Stimulated activated naive CD8-positive, alpha-beta T cell treated with anti-CD3 and anti-CD28 coated beads, Interleukin-15, Interleukin-2, amounts not matched to agents 100 U/mL and 50 U/mL, for 24 hours (primary cell): ENCODE measurements around the gene BABAM2.
A peak's percentile ranks its signal among the peaks of the same experiment; 100 is the strongest.
"Not testable (repeated sequence)": the region's sequence is repeated elsewhere in the genome, so short reads cannot be mapped to it uniquely, and the experiment has no call there.

Source experiments
- ATAC-seq: fragments of 150-1000 bp; cut with Tn5 transposase; one replicate; pipeline ENCODE4 v1.10.0; 2021
- DNase-seq: peaks from one replicate; pipeline ENCODE4 v3.0.0; 2021

Gene BABAM2

DNA sequence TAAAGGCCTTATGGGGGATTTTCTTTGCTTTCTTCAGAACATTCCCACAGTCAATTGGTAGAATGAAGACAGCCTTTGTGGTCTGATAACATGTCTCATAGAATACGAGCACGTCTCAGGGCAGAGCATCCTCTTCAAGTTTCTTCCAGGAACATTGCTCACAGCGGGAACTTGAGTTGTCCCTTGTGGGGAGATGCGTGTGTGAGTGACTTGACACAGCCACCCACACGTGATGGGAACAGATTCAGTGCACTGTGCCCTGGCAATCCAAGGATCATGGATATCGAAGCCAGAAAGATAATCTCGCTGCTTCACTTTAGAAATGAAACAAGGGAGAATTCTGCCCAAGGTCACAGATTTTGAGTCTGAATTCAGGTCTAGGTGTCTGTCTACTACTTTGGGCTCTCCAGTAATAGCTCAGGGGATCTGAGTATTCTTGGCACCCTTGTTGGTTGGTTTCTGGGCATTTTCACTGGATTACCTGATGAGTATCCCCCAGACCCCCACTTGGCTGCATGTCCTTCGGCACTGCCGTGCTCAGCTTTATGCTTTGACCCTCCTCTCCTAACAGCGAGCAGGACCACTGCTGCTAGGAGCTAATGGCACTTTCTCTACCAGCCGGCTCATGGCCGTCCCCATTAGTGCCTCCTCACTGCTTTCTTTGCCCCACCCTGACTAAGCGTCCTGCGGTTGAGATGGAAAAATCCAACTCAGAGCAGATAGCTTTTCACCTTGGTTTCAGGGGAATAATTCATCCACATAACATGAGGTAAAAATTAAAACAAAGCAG lies 426.2 kb downstream of the BABAM2 start:
- DNase-seq = no peak
- ATAC-seq = no peak

DNA sequence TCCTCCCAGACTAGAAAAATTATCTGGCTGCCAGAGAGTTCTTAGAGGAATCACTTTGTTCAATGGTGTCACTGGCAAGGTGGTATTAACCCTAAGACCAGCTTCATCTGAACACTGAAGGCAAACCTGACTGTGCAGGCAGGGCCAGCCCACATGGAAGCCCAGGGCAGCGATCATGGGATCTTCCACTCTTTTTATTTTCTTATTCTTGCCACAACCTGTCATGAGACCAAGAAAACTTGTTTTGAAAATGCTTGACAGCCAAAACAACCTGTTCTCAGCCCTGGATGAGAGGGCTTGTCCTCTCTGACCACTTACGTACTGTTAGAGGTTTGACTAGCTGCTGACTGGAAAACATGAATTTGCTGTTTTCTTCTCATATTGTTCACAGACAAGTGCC lies 426.9 kb downstream of the BABAM2 start:
- no peak for ATAC-seq

DNA sequence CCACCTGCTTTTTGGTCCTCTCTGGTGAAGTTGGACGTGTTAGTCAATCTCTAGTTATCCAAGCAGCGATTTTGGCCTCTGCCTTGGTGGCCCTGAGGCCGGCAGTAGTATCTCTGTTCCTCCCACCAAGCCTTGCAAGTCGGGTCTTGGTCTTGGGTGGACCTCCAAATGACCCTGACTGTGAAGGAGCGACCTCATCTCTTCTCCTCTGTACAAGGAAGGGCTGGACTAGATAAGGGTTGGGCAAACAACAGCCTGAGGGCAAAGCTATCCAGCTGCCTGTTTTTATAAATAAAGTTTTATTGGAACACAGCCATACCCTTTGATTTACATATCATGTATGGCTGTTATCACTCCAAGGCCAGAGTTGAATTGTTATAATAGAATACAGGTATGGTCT lies 427.5 kb downstream of the BABAM2 start:
- ATAC-seq (no peak), DNase-seq (no peak)

More for the DNA sequence above, 426.9 kb downstream of the BABAM2 start:
- DNase-seq = no peak

DNA sequence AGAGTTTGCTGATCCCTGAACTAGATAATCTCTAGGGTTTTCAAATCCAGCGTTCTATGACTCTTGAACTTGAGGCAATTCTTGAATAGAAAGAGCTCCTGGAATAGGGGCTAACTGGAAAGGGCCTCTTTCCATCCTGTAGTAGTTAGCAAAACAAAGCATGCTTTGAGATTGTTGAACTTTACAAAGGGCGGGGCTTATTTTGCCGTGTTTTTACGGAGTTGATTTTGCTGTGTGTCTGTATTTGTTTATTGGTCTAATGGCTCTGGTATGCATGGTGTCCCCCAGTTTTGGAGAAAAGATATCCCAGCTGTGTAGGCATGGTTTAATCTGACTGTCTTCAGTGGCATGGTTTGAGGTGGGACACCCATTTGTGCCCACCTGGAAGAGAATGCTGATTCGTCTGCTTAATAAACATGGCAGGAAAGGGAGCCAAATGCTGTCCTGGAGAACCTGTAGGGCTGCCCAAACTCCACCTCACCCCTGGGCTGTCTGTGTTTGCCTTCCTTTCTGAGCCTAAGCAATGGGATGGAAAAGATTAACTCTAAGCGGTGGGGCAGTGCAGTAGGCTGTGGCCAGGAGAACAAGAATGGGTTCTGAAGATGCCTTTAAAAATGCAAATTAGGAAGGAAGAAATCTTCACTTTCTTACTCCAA lies 428.1 kb downstream of the BABAM2 start:
- no peak for ATAC-seq
- DNase-seq = no peak

DNA sequence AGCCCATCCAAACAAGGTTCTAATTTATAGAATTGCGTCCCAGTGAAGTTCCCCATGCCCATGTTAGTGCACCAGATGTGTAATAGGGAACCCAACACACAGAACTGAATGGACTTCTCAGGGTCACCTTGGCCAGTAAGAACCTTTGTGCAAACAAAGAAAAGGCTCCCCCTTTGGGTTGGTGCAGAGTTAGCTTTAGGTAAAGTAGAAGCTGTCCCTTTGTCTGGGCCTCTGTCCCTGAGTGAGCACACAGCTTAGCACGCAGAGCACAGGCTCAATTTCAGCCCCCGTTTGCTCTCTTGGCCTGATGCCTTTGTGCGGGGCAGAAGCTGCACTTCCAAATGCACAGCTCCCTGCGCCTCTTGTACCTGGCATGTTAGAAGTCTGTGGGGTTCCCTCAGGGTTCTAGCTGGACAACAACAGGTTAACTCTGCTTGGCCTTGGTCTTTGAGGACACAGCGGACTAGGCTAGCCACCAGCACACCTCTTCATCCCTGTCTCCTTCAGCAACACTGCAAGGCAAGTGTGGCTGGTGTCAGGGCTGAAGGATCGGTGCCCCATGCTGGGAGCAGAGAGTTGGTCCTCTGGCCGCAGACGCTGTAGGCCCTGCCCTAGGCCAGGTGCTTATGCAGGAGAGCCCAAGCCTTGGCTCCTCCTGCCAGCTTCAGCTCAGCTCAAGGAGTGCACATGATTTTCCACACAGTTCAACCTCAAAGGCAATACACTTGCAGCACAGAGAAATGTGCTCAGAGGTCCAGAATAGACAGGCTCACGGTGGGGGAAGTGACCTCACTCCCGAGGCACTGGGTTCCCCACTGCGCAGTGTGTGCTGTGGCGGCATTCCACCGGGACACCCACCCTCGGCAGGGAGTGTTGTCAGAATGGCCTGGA lies 428.8 kb downstream of the BABAM2 start:
- ATAC-seq (no peak), DNase-seq (no peak)

DNA sequence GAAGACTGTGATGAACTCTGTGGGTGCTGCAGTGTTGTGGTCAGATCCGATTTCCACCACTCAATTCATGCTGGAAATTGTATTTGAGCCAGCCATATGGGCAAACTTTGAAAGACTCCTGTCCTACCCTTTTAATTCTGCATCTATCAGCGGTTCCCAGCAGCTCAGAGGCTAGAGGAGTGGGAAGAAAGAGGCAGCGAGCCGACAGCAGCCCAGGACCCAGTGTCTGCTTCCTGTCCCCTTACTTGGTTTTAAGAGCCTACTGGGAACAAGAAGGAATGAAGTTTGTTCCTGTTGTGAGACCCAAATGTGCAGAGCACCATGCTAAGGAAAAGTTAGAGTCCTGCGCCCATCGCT lies 429.5 kb downstream of the BABAM2 start:
- no peak for ATAC-seq
- no peak for DNase-seq

DNA sequence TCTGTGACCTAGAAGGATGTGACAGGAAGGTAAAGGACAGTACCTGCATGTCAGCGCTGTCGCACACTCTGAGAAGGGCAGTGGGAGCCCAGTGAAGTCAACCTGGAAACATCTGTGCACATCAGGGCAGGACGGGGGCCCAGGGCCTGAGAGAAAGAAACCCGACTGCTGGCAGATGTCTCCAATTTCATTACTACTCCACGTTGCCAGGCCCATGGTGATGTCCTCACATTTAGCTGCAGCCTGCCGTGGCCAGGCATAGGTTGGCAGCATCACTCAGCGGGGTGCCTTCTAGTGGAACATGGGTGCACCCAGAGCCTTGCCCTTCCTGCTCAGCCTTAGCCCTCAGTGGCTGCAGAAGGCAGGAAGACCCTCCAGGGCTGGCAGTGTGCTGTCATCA lies 429.8 kb downstream of the BABAM2 start:
- DNase-seq (no peak), ATAC-seq (no peak)

DNA sequence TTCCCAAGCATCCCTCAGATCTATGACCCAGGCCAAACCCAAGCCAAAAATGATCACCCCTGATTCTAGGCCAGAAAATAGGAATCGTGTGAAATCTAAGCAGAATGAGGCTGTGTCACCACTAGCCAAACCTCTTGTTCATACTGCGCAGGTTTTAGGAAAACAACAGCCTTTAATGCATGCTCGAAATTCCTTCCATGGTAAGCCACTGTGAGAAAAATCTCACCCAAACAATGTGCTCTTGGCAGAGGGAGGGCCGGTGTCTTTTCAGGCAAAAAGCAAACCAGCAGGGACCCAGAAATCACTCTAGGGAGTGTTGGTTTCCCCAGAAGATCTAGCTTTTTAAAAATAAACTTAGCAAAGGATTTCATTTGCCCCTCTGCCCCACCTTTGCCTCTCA lies 430.9 kb downstream of the BABAM2 start:
- DNase-seq = no peak
- ATAC-seq = no peak

DNA sequence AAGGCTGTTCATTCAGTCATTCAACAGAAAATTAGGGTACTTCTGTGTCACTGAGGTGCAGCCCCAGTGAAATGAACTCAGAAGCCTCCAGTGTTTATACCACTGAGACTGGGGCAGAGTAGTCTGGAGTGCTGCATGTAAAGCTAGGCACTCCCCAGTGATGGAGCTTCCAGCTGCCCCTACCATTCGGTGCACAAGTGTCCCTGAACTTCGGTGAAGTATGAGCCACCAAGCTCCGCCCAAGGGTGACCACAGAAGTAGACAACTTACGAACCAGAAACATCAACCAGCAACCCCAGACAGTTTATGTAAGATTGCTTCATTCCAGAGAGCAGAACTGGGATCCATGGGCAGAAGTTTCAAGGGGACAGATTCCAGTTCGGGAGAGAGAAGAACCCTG lies 431.5 kb downstream of the BABAM2 start:
- ATAC-seq = no peak
- DNase-seq = no peak

DNA sequence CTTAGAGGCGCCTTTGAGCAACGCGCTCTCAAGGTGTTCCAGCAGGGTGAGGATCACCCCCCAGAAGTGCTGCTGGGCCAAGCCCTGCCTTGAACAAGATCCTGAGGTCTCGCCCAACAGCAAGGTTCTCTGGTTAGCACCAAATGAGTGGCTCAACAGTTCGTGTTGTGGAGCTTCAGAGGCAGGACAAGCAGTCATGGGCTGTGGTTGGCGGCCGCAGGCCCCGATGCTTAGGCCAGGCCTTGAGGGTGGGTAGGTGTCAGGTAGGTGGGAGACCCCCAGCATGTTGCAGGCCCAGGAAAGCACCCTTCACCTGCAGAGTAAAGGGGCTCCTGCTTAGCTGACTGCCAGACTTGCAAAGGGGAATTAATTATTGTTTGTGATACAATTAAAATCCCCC lies 431.9 kb downstream of the BABAM2 start:
- no peak for ATAC-seq
- DNase-seq = no peak

DNA sequence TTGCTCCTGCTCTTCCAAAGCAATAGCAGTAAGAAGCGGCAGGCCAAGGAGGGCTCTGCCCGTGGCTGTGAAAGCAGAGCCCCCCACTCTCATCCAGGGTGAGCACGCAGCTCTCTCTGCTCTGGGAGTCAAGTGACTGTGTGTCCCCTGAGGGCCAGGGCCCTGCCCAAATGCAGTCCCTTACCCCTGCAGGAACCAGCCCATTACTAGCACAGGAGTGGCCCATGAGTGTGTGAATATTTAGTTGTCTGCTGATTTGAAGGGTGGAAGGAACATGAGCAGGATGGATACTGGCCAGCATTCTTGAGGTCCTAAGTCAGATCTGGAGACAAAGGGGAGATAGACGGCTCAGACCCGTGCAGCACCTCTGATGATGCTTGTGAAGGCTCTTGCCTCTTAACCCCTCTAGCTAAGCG lies 432.5 kb downstream of the BABAM2 start:
- ATAC-seq = no peak
- no peak for DNase-seq

DNA sequence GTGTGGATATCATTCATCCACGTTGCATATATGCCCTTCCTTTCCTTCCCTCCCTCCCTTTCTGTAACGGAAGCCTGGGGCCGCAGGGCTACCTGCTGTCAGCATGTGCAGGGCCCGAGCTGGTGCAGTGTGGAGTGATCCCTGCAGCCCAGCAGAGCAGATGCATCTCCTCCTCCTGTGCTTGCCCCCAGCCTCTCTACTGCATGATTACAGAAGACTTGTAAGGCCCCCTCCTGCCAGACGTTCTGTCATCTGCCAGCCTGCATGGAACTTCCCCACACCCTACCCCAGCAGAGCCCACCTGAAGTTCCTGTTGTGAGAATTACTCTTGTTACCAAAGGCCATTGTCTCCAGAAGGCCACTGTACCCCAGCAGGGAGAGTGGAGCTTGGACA lies 434.6 kb downstream of the BABAM2 start:
- DNase-seq (no peak), ATAC-seq (no peak)

DNA sequence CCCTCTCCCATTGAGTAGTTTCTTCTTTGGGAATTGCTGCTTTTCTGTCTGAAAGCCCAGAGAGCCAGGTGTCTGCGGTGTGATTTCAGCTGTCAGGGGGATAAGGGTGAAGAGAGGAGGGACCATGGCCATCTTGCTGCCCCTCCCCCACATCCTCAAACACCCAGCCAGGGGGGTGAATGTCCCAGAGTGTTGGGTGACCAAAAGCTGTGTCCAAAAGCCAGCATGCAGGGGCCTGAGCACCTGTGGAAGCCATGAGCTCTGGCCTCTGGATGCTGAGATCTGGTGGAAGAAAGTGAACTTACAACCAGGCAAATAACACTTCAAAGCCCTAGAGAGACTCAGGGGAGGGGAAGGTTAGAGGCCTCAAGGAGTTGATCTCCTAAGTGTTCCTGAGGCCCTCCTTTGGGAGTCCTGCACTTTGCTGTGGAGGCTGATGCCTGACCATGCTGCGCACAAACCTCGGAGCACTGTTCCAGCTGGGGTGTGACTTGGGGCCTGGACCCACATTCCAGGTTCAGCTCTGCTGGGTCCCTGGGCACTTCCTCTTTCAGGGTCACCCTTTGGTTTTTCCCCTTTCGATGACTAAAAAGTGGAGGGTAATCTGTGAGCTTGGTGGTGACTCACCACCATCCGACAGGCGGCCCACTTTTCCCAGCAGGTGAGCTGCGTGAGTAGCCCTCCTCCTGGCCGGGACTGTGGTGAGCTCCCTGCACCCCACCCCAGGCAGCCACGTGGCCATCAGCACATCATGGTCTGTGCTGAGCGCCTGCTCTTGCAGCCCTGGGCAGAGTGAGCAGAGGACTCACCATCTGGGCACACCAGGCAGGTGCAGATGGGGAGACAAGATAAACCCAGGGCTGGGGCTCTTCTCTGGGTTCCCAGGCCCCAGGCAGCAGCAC lies 435.3 kb downstream of the BABAM2 start:
- ATAC-seq (peak; percentile 81), DNase-seq (peak; percentile 45)

DNA sequence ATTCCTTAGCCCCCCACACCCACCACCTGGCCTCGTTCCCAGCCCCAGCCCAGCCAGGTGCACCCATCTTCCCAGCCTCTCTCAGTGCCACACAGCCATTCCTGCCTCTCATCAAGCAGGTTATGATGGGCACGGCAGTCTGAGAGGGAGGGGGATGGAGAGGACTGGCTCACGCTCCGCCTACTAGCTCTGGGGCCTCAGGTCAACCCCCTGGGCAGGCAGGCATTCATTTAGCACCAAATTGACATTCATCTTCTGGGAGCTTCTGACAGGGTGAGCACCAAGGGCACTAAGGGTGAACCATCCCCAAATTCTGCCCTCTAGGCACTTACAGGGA lies 435.9 kb downstream of the BABAM2 start:
- no peak for DNase-seq
- ATAC-seq = no peak

DNA sequence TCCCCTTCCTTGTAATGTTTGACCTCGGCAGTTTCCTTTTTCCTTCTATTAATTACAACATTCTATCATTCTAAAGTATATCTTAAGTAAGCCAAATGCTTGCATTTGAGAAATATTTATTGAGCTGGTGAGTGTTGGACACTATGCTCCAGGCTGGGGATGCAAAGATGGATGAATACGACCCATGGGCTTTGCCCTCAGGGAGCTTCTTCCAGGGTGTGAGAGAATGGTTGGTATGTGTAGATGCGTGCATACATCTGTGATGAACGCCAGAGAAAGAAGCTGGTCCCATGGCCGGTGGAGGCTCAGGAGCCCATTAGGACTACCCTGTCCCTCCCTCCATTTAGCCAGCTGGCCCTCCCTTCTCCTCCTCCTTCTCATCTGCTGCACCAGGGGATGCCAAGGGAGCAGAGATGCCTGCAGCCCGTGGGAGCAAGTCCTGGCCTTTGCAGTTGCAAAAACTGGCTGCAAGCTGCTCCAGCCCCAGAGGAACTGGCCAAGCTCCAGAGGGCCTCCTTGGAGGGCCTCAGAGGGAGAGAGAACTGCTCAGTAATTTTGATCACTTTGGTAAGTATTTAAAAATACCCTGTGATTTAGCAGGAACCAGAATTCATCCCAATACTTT lies 436.5 kb downstream of the BABAM2 start:
- no peak for DNase-seq
- ATAC-seq = no peak

DNA sequence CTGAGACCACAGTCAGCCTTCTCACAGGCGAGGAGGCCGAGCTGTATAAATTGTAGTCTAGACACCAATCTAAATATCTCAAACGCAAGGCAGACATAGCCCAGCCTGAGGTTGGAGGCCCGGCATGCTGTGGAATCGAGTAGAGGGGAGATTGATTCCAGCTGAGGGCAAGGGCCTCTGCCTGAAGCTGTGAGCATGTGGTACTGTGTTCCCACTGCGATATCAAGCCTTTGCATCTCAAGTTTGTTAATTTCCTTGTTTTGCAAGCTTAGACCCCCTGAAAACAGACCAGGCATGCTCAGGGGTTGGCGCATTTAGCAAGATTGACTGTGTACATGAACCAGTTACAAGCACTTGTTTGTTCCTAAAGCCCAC lies 437.0 kb downstream of the BABAM2 start:
- ATAC-seq = no peak

DNA sequence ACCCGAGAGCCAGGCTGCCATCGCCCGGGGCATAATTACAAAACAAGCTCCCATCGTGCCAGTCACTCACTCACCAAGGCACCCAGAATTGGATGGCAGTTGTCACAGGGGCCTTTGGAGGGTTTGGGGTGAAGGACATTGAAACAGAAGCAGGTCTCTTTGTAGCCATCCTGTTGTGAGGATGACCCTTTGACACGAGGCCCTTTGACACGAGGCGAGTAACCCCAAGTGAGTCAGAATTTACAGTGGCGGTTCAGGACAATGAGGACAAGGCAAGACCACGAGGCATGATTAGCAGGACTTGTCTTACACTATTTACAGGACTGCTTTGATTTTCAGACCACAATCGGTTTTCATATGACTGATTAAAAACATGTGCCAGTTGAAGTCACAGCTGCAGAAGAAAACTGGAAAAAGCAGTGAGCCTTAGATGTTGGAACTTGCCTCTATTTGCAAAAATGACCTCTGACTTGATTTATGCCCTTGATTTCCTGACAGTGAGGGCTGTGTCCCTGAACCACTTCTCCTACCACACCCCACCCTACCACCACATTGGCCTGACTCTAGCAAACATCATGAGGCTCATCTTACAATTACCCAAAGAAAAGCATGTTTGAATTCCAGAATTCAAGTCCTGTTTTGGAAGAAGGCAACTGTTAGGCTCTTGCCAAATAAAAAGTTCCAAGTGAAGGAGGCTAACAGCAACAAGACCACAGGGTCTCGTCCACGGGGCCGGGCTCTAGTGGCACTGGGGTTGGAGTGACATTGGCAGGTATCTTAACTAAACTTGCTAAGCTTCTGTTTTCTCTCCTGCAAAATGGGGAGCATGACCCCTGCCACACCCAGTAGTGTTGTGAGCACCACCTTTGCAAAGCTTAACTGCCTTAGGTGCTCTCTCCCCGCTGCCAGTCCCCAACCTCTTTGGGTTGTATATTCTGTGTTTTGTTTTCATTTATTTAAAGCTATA lies 437.7 kb downstream of the BABAM2 start:
- no peak for ATAC-seq
- no peak for DNase-seq

More for the DNA sequence above, 437.0 kb downstream of the BABAM2 start:
- DNase-seq = no peak

DNA sequence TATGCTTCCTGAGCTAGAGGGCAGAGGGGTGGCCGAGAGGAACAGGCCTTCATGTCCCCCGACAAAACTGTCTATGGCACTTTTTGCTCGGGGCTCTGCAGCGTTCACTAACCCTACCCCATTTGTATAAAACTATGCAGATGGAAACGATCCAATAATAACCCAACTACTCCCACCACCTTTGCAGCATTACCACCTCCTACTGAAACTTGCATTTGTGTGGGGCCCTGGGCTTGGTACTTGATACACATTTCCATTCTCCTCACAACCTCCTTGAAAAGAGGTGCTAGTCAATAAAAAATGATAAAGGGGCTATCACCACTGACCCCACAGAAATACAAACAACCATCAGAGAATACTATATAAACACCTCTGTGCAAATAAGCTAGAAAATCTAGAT lies 438.7 kb downstream of the BABAM2 start:
- ATAC-seq (no peak), DNase-seq (no peak)

DNA sequence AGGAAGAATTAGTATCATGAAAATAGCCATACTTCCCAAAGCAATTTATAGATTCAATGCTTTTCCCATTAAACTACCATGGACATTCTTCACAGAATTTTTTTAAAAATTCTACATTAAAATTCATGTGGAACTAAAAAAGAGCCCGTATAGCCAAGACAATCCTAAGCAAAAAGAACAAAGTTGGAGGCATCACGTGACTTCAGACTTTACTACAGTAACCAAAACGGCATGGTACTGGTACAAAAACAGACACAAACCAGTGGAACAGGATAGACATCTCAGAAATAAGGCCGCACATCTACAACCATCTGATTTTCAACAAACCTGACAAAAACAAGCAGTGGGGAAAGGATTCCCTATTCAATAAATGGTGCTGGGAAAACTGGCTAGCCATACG lies 440.2 kb downstream of the BABAM2 start:
- ATAC-seq, DNase-seq: not testable (repeated sequence)

DNA sequence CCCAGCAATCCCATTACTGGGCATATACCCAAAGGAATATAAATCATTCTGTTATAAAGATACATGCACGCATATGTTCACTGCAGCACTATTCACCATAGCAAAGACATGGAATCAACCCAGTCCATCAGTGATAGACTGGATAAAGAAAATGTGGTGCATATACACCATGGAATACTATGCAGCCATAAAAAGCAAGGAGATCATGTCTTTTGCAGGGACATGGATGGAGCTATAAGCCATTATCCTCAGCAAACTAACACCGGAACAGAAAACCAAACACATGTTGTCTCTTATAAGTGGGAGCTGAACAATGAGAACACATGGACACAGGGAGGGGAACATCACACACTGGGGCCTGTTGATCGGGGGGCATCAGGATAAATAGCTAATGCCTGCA lies 441.3 kb downstream of the BABAM2 start:
- not testable (repeated sequence) for ATAC-seq, DNase-seq
